Lower lobe of right lung (tissue), 2 donors: ENCODE data around the gene TPX2. TPM values are rescaled to one million over a fixed set of nuclear protein-coding genes. Genes with fewer than 3 reads are reported as not detected.

Experiments used
- ATAC-seq, 2 donors: fragments of 200-7000 bp; cut with Tn5 transposase; one replicate each; pipeline ENCODE4 v1.9.1; 2020 to 2022; ENCODE audit warnings: mild to moderate bottlenecking in 2 of 2, moderate library complexity in 2 of 2
- DNase-seq: peaks from one replicate; pipeline ENCODE4 v3.0.0-alpha.2; 2020
- H3K27ac ChIP-seq: fragments of 200-600 bp; one replicate; pipeline ENCODE4 v1.8.0; 2022
- H3K27me3 ChIP-seq: fragments of 200-600 bp; one replicate; pipeline ENCODE4 v1.8.0; 2022; ENCODE audit warnings: low read depth
- H3K36me3 ChIP-seq: fragments of 200-600 bp; one replicate; pipeline ENCODE4 v1.8.0; 2022; ENCODE audit warnings: mild to moderate bottlenecking
- H3K4me1 ChIP-seq: fragments of 200-600 bp; one replicate; pipeline ENCODE4 v1.8.0; 2022
- H3K4me3 ChIP-seq: fragments of 200-600 bp; one replicate; pipeline ENCODE4 v1.8.0; 2022; ENCODE audit warnings: mild to moderate bottlenecking
- H3K9me3 ChIP-seq: fragments of 200-600 bp; one replicate; pipeline ENCODE4 v1.8.0; 2022
- intact Hi-C: fragments of 100-400 bp; cut with DNase I; formaldehyde crosslinking; loops from one replicate; pipeline ENCODE4 v1.11.0; 2022
- long read RNA-seq: library from polyadenylated mRNA; unstranded; transcript quantifications from one replicate; pipeline ENCODE4 v2.0.0, GENCODE V29; 2021
- total RNA-seq: library from RNA; stranded (reverse); fragmentation: NEBNext Ultra II Directional; extraction: Animal tissue kit (Norgen Biotek cat#: 25700); gene quantifications from one replicate; pipeline ENCODE4 v1.2.1, GENCODE V29; 2021
- TF ChIP-seq, protein P1 (sequence below): fragments of 200-600 bp; IDR thresholded peaks from one replicate; pipeline ENCODE4 v1.8.0; 2022; ENCODE audit warnings: antibody characterized with exemption, mild to moderate bottlenecking
- donor health status: DM: no; HTN: yes; CAD: no; lungs with severe emphysema.

Gene TPX2, protein sequence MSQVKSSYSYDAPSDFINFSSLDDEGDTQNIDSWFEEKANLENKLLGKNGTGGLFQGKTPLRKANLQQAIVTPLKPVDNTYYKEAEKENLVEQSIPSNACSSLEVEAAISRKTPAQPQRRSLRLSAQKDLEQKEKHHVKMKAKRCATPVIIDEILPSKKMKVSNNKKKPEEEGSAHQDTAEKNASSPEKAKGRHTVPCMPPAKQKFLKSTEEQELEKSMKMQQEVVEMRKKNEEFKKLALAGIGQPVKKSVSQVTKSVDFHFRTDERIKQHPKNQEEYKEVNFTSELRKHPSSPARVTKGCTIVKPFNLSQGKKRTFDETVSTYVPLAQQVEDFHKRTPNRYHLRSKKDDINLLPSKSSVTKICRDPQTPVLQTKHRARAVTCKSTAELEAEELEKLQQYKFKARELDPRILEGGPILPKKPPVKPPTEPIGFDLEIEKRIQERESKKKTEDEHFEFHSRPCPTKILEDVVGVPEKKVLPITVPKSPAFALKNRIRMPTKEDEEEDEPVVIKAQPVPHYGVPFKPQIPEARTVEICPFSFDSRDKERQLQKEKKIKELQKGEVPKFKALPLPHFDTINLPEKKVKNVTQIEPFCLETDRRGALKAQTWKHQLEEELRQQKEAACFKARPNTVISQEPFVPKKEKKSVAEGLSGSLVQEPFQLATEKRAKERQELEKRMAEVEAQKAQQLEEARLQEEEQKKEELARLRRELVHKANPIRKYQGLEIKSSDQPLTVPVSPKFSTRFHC
- total RNA-seq: 1.9 TPM
- long read RNA-seq, partial matches to known transcripts: 2 of 2 reads
- long read RNA-seq, other reads (novel, unspliced or antisense): 0 of 2 reads

DNA sequence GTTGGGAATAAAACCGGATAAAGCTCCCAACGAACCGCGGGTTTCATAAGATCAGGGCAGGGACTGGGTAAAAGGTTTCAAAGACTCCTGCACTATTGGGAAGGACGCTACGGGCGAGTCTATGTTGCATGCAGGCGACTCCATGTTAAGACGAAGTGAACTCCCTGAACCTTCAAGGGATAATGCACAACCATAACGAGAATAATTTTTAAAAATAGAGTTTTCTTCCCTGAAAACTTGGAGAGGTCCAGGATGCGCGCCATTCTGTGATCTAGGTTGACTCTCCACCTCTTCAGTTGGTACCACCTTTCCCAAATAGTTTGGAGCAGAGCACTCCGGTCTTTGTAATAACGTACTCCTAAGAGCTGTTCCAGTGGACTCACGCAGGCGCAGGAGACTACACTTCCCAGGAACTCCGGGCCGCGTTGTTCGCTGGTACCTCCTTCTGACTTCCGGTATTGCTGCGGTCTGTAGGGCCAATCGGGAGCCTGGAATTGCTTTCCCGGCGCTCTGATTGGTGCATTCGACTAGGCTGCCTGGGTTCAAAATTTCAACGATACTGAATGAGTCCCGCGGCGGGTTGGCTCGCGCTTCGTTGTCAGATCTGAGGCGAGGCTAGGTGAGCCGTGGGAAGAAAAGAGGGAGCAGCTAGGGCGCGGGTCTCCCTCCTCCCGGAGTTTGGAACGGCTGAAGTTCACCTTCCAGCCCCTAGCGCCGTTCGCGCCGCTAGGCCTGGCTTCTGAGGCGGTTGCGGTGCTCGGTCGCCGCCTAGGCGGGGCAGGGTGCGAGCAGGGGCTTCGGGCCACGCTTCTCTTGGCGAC lies at the start of gene TPX2:
TSS of gene TPX2 (plus strand) at position 562 of the 821 bp plus-strand sequence. CDS start 18,187 bp downstream, outside the sequence.
- H3K4me1 ChIP-seq: no peaks in the 10 kb centered on the region
- H3K27ac ChIP-seq: peak within 1 kb of the TSS; percentile 66
- ATAC-seq (peak; percentile 99 to 100), DNase-seq (peak; percentile 95)
- TF ChIP-seq, protein P1, sequence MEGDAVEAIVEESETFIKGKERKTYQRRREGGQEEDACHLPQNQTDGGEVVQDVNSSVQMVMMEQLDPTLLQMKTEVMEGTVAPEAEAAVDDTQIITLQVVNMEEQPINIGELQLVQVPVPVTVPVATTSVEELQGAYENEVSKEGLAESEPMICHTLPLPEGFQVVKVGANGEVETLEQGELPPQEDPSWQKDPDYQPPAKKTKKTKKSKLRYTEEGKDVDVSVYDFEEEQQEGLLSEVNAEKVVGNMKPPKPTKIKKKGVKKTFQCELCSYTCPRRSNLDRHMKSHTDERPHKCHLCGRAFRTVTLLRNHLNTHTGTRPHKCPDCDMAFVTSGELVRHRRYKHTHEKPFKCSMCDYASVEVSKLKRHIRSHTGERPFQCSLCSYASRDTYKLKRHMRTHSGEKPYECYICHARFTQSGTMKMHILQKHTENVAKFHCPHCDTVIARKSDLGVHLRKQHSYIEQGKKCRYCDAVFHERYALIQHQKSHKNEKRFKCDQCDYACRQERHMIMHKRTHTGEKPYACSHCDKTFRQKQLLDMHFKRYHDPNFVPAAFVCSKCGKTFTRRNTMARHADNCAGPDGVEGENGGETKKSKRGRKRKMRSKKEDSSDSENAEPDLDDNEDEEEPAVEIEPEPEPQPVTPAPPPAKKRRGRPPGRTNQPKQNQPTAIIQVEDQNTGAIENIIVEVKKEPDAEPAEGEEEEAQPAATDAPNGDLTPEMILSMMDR: peak; percentile 31
- intact Hi-C loops: no loop called here
- H3K9me3 ChIP-seq: no peaks in the 10 kb centered on the region
- peak within 1 kb of the TSS; percentile 84 for H3K4me3 ChIP-seq
- H3K36me3 ChIP-seq: no peaks in the 10 kb centered on the region
- H3K27me3 ChIP-seq: no peaks in the 10 kb centered on the region

GRCh38 chr20:31690124-31690666 lies 48.9 kb upstream of the TPX2 start:
- H3K27ac ChIP-seq: peak overlapping the region; percentile 13
- TF ChIP-seq, protein P1: no peak
- H3K4me3 ChIP-seq: no peak overlapping the region
- H3K27me3 ChIP-seq: no peaks in the 10 kb centered on the region
- DNase-seq: no peak
- H3K9me3 ChIP-seq: no peaks in the 10 kb centered on the region
- intact Hi-C loops: no loop called here
- ATAC-seq: no peak
- H3K36me3 ChIP-seq: peaks cover 56% of the 10 kb centered on the region
- peaks cover 70% of the 10 kb centered on the region for H3K4me1 ChIP-seq

DNA sequence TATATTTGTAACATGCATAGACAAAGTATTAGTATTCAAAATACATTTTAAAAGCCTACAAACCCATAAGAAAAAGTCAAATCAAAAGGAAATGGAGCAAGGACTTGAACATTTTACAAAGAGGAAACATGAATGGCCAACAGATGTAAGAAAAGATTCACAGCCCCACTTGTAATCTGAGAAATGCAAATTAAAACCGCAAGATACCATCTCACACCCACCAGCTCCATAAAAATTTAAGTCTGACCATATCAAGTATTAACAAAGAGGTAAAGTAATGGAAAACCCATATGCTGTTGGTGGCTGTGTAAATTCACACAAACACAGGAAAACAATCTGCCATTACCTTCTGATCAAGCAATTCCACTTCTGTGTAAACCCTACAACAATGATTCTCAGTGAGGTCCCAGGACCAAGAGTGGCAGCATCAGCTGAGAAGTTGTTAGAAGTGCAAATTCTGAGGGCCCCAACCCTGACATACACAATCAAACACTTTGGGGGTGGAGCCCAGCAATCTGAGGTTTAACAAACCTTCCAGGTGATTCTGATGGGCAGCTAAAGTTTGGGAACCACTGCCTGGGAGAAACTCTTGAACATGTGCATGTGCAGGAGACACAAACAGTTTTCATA lies 47.3 kb upstream of the TPX2 start:
- no peak overlapping the region for H3K27ac ChIP-seq
- no peak overlapping the region for H3K4me3 ChIP-seq
- intact Hi-C loops: no loop called here
- DNase-seq: no peak
- ATAC-seq: no peak
- H3K36me3 ChIP-seq: peaks cover 61% of the 10 kb centered on the region
- TF ChIP-seq, protein P1: no peak
- H3K4me1 ChIP-seq: peaks cover 70% of the 10 kb centered on the region
- no peaks in the 10 kb centered on the region for H3K27me3 ChIP-seq
- no peaks in the 10 kb centered on the region for H3K9me3 ChIP-seq

GRCh38 chr20:31693402-31693801 lies 45.7 kb upstream of the TPX2 start:
- TF ChIP-seq, protein P1: no peak
- no peak overlapping the region for H3K27ac ChIP-seq
- H3K4me1 ChIP-seq: peaks cover 77% of the 10 kb centered on the region
- intact Hi-C loops: no loop called here
- ATAC-seq (no peak), DNase-seq (no peak)
- H3K9me3 ChIP-seq: no peaks in the 10 kb centered on the region
- no peaks in the 10 kb centered on the region for H3K27me3 ChIP-seq
- peaks cover 54% of the 10 kb centered on the region for H3K36me3 ChIP-seq
- H3K4me3 ChIP-seq: no peak overlapping the region
